ENCODE results near the gene MEGF11. TPM values are rescaled to one million over a fixed set of nuclear protein-coding genes. Genes with fewer than 3 reads are reported as not detected.

MEGF11 gene
- total RNA-seq, 4 donors from 2014 or later: 2.4 to 8.5 (median 4.3) TPM

- no peaks in the 10 kb centered on the region for H3K36me3 ChIP-seq
- H3K27me3 ChIP-seq: peaks cover 4% of the 10 kb centered on the region
- no peaks in the 10 kb centered on the region for H3K4me1 ChIP-seq
- TF ChIP-seq EP300 (IDR thresholded peaks at IDR 0.05) (no peak), POLR2A (IDR thresholded peaks at IDR 0.05) (no peak), POLR2AphosphoS5 (IDR thresholded peaks at IDR 0.05) (no peak), CTCF (IDR thresholded peaks at IDR 0.05) (no peak)
- no peak for DNase-seq (ENCODE audit: low spot score in 2 of 2)
- 71% methylated on average over 7 of the region's 7 CpGs for WGBS
- H3K9me3 ChIP-seq: no peaks in the 10 kb centered on the region
- no peak overlapping the region for H3K4me3 ChIP-seq
- no peak overlapping the region for H3K27ac ChIP-seq
Measured at GRCh38 chr15:66051833-66052232, 201.7 kb downstream of the MEGF11 start.

DNA sequence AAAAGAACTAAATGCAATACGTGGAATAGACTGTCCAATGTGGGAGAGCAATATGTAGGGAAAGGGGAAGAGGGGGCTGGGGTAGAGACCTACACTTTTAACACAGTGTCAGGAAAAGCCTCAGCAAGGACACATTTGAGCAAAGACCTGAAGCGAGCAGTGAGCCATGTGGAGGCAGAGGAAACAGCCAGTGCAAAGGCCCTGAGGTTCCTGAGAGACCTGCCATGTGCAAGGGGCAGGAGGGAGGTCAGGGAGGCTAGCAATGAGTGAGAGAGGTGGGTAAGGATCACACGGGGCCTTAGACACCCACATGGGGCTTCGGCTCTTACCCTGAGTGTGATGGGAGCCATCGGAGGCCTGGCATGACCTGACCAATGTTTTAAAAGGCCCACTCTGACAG is 203.3 kb downstream of the MEGF11 start:
- H3K36me3 ChIP-seq: no peaks in the 10 kb centered on the region
- TF ChIP-seq CTCF (IDR thresholded peaks at IDR 0.05): no peak
- 90% methylated on average over 5 of the region's 5 CpGs for WGBS
- no peak overlapping the region for H3K4me3 ChIP-seq
- H3K27ac ChIP-seq: no peak overlapping the region
- no peaks in the 10 kb centered on the region for H3K9me3 ChIP-seq
- DNase-seq (ENCODE audit: low spot score in 2 of 2): no peak
- peaks cover 4% of the 10 kb centered on the region for H3K27me3 ChIP-seq
- no peaks in the 10 kb centered on the region for H3K4me1 ChIP-seq

- Histone ChIP-seq H3K9me3 (no peaks in the 10 kb centered on the region), H3K27ac (no peak overlapping the region), H3K27me3 (peaks cover 4% of the 10 kb centered on the region), H3K4me3 (no peak overlapping the region), H3K36me3 (no peaks in the 10 kb centered on the region), H3K4me1 (no peaks in the 10 kb centered on the region)
- no peak for TF ChIP-seq POLR2AphosphoS5 (IDR thresholded peaks at IDR 0.05)
- TF ChIP-seq POLR2A (IDR thresholded peaks at IDR 0.05): no peak
- TF ChIP-seq CTCF (IDR thresholded peaks at IDR 0.05): no peak
- no peak for TF ChIP-seq EP300 (IDR thresholded peaks at IDR 0.05)
- DNase-seq (ENCODE audit: low spot score in 2 of 2): no peak
- WGBS: 76% methylated on average over 6 of the region's 6 CpGs
Measured at GRCh38 chr15:66049353-66049752, 204.2 kb downstream of the MEGF11 start.

DNA sequence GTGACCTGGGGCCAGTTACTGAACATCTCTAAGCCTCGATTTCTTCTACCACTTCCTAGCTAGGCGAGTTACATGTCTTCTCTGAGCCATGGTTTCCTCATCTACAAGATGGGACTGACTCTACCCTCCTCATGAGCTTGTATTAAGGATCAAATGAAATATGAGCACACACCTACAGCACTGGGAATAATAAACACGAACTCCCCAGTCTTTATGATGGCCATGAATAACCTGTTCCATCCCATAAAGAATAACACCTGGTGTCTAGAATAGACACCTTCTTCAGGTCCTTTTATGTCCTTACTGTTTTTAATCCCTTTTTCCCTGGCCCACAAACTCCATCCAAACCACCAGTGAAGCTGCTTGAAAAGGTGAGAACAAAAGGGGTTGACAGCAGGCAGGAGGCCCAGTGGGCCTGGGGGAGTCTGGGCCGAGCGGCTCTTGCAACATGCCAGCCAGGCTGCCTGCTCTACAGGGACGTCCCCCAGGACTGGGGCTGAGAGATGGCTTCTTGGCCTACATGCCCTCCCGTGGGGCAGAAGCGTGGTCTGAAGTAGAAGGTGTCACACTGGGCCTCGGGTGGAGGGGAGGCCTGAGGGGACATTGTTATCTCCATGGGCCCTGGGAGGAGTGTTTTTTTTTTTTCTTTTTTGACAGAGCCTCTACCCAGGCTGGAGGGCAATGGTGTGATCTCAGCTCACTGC is 206.1 kb downstream of the MEGF11 start:
- DNase-seq (ENCODE audit: low spot score in 2 of 2): no peak
- H3K27ac ChIP-seq: no peak overlapping the region
- TF ChIP-seq EP300 (IDR thresholded peaks at IDR 0.05) (no peak), CTCF (IDR thresholded peaks at IDR 0.05) (no peak), POLR2AphosphoS5 (IDR thresholded peaks at IDR 0.05) (no peak), POLR2A (IDR thresholded peaks at IDR 0.05) (no peak)
- no peaks in the 10 kb centered on the region for H3K4me1 ChIP-seq
- no peaks in the 10 kb centered on the region for H3K27me3 ChIP-seq
- H3K9me3 ChIP-seq: no peaks in the 10 kb centered on the region
- H3K4me3 ChIP-seq: no peak overlapping the region
- no peaks in the 10 kb centered on the region for H3K36me3 ChIP-seq
- WGBS: 77% methylated on average over 9 of the region's 9 CpGs

DNA sequence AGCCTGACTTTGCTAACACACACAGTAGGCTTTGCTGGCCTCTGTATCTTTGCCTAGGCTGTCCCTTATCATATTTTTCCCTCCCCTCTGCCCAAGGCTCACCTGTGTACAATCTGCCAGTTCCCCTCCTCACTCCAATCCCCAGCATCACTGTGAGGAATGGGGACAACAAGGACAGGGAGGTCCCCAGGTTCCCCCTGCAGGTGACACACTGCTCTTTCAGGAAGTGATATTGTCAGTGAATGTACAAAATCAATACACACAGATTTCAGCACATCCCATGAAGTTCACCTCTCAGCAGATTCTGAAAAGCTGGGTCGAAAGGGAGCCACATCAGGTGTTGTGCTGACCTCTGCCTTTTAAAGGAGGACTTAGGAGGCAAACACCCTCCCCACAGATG is 206.8 kb downstream of the MEGF11 start:
- no peak for DNase-seq (ENCODE audit: low spot score in 2 of 2)
- Histone ChIP-seq H3K36me3 (no peaks in the 10 kb centered on the region), H3K27me3 (no peaks in the 10 kb centered on the region), H3K27ac (no peak overlapping the region), H3K4me1 (no peaks in the 10 kb centered on the region), H3K4me3 (no peak overlapping the region), H3K9me3 (no peaks in the 10 kb centered on the region)
- WGBS: 29% methylated on average over 1 of the region's 1 CpG
- TF ChIP-seq CTCF (IDR thresholded peaks at IDR 0.05): no peak
- TF ChIP-seq POLR2A (IDR thresholded peaks at IDR 0.05): no peak
- no peak for TF ChIP-seq POLR2AphosphoS5 (IDR thresholded peaks at IDR 0.05)
- no peak for TF ChIP-seq EP300 (IDR thresholded peaks at IDR 0.05)
